Mucosa of gallbladder (tissue), 1 donor: ENCODE measurements around the gene ADAD2. TPM values are rescaled to one million over a fixed set of nuclear protein-coding genes. Genes with fewer than 3 reads are reported as not detected.

Experiments
- DNase-seq: peaks from one replicate; pipeline ENCODE4 v3.0.0-alpha.2; 2020; ENCODE audit warnings: low spot score
- total RNA-seq: library from RNA; stranded (reverse); gene quantifications from one replicate; pipeline ENCODE4 v1.2.1, GENCODE V29; 2021
- donor health status: DM: no; HTN: no; CAD: no.

ADAD2 gene
- total RNA-seq, result 0.60 TPM

DNA sequence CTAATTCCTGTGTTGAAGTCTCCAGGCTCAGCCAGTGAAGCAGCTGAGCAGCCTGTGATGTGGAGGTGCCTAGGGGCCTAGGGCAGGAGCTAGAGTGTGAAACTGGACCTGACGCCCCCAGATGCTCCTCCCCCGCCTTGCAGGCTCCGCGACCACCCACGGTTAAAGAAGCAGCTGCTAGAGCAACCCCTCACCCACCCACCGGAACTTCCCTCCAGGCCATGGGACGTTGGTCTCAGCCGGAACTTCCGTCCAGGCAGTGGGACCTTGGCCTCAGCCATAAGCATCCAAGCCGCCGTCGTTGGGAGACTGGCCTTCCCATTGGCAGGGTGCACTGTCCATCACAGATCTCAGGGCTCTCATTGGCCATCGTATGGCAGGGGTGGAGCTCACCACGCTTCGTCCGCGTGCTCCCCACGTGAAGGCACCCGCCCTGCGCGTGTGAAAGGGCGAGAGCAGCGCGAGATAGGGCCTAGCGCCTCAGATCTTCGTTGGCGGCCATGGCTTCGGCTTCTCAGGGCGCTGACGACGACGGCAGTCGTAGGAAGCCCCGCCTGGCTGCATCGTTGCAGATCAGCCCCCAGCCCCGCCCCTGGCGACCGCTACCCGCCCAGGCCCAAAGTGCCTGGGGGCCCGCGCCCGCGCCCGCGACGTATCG is at the start of gene ADAD2:
Gene ADAD2, plus strand, starts transcription at position 427 of the 658 bp plus-strand sequence. Its CDS starts 74 bp downstream, at position 501.
- DNase-seq, result no peak

GRCh38 chr16:84143081-84143480 is 47.9 kb upstream of the ADAD2 start:
- no peak for DNase-seq

- no peak for DNase-seq
Observed at GRCh38 chr16:84143784-84144199, 47.2 kb upstream of the ADAD2 start.

- no peak for DNase-seq
Observed at GRCh38 chr16:84144209-84144858, 46.6 kb upstream of the ADAD2 start.

GRCh38 chr16:84144859-84145639 is 45.9 kb upstream of the ADAD2 start, which contains the start of the genes DNAAF1 and HSDL1:
Gene DNAAF1, plus strand, starts transcription at chr16:84145308. Its CDS starts 133 bp downstream, at chr16:84145441.
Gene HSDL1, minus strand, starts transcription at chr16:84145177. Its CDS starts 13,856 bp downstream, at chr16:84131321.
- DNase-seq, result peak; percentile 93

GRCh38 chr16:84150926-84151325 is 40.0 kb upstream of the ADAD2 start:
- DNase-seq, result no peak

DNA sequence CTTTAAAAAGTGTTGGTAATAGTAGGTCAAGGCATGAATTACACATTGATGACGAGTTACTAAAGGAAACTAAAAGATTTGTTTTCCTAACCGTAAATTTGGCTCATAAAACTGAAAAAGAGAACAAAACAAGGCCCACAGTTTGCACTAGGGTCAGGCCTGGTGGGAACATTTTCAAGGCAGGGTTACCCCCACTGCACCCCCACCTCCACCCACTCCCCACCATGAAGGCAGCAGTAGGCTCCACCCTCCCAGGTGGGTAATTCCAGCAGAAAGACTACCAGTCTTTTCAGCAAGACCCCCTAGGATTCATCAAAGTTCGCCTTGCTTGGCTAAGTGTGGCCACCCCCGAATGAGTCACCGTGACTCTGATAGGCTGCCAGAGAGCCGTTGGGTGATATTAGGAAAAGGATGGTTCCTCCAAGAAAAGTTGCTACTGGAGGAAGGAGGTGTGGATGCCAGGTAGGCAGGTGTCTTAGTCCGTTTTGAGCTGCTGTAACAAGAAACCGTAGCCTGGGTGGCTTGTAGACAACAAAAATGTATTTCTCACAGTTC is 37.2 kb upstream of the ADAD2 start:
- DNase-seq, result no peak

DNA sequence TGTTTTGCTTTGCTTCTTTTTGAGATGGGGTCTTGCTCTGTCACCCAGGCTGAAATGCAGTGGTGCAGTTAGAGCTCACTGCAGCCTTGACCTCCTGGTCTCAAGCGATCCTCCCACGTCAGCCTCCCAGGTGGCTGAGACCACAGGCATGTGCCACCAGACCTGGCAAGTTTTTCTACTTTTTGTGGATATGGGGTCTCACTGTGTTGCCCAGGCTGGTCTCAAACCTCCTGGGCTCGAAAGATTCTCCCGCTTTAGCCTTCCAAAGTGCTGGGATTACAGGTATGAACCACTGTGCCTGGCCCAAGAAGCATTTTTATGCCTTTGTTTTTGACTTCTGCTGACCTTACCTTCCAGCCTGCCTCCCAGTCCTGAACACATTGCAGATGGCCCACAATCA is 35.7 kb upstream of the ADAD2 start:
- DNase-seq, result no peak

- DNase-seq, result no peak
Observed at GRCh38 chr16:84155771-84156170, 35.2 kb upstream of the ADAD2 start.

GRCh38 chr16:84156342-84156784 is 34.6 kb upstream of the ADAD2 start:
- no peak for DNase-seq

DNA sequence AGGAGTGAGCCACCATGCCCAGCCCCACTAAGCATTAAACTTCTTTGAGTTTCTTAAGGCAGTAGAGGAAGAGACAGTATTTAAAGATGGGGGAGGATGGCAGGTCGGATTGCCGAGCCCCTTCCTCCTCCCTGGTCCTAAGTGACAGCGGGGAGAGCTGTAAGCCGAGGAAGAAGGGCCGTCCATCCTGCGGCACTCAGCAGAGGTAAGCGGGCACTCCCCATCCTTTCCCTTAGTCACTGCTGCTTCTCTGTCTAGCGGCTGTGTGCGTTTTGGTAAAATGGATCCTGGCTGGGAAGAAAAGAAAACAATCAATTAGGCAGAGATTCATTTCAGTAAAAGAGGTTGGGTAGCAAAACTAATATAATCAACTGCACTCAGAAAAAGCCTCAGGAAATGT is 31.9 kb upstream of the ADAD2 start:
- no peak for DNase-seq

- no peak for DNase-seq
Observed at GRCh38 chr16:84159800-84160199, 31.2 kb upstream of the ADAD2 start.

GRCh38 chr16:84161037-84161436 is 29.9 kb upstream of the ADAD2 start:
- DNase-seq, result no peak

DNA sequence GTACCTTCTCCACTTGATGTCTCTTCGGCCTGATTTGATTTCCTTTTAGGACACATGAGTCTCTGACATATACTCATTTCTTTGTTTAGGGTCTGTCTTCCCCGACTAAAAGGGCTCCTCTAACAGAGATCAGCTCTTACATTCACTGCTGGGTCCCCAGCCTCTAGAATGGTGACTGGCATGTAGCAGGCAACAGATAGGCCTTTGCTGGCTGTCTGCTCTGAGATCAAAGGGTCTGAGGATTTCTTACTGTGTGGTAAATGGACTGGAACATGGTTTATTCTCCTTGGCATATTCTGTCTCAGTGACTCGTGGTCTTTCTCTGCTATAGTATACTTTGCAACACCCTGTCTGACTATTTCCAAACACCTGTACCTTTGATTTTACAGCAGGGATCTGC is 29.2 kb upstream of the ADAD2 start:
- DNase-seq, result no peak

- no peak for DNase-seq
Observed at GRCh38 chr16:84165746-84166145, 25.2 kb upstream of the ADAD2 start.

GRCh38 chr16:84166796-84167695 is 23.9 kb upstream of the ADAD2 start:
- DNase-seq, result no peak

DNA sequence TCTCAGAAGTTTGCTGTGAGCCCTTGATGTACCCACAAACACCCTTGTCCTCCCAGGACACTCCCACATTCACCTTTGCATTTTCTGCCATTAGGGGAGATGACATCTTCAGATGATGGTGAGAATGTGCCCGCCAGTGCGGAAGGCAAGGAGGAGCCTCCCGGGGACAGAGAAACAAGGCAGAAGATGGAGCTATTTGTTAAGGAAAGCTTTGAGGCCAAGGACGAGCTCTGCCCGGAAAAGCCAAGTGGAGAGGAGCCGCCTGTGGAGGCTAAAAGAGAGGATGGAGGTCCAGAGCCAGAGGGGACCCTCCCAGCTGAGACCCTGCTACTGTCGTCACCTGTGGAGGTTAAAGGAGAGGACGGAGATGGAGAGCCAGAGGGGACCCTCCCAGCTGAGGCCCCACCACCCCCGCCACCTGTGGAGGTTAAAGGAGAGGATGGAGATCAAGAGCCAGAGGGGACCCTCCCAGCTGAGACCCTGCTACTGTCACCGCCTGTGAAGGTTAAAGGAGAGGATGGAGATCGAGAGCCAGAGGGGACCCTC is 21.1 kb upstream of the ADAD2 start:
- DNase-seq, result no peak

GRCh38 chr16:84174396-84174795 is 16.6 kb upstream of the ADAD2 start:
- no peak for DNase-seq

DNA sequence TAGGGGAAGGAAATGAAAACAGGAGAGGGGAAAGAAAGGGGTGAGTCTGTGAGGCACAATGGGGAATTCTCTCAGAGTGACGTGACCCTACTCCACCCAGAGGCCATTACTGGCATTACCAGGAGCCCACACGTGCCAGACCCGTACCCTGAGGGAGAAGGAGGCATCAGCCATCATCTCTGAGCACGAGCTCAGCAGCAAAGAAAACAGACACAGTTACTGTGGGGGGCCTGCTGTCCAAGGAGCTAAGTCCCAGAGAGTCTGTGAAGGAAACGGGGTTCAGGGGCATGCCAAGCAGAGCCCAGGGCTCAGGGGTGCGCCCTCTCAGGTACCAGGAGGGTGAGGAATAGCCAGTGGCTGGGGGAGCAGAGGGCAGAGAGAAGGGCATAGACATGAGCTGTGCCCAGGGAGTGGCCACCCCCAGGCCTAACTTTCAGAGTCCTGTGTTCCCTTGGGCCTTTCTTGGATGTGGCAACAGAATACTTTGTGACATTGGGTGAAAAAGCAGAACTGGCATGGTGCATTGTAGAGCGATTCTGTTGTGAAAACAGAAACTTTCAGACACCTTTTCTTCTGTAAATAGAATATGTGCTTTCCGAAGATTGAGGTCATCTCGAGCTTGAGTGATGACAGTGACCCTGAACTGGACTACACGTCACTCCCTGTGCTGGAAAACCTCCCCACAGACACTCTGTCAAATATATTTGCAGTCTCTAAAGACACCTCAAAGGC is 15.4 kb upstream of the ADAD2 start:
- DNase-seq, result peak; percentile 55
